Activated CD8-positive, alpha-beta T cell treated with anti-CD3 and anti-CD28 coated beads for 36 hours (primary cell): ENCODE measurements around the gene ARFGEF2. TPM values are rescaled to one million over a fixed set of nuclear protein-coding genes. Genes with fewer than 3 reads are reported as not detected.

ENCODE experiments used
- ATAC-seq: fragments of 200-7000 bp; cut with Tn5 transposase; one replicate; pipeline ENCODE4 v1.10.0; 2021; ENCODE audit warnings: mild to moderate bottlenecking, moderate library complexity
- CTCF ChIA-PET: fragments of 350-600 bp; sonication (Branson Sonifier 250); formaldehyde crosslinking; loops from one replicate; lab custom pipeline; 2021; ENCODE audit warnings: antibody characterized with exemption; lab: Charles Lee
- POLR2A ChIA-PET: fragments of 350-600 bp; sonication (Branson Sonifier 250); formaldehyde crosslinking; loops from one replicate; lab custom pipeline; 2021; ENCODE audit warnings: antibody characterized with exemption; lab: Charles Lee
- DNase-seq: peaks from one replicate; pipeline ENCODE4 v3.0.0-alpha.2; 2020
- H3K27ac Mint-ChIP-seq: one replicate; pipeline ENCODE4 v1.8.0; 2021; ENCODE audit warnings: mild to moderate bottlenecking, mixed read lengths
- H3K27me3 Mint-ChIP-seq: one replicate; pipeline ENCODE4 v1.8.0; 2021; ENCODE audit warnings: mixed read lengths
- H3K36me3 Mint-ChIP-seq: one replicate; pipeline ENCODE4 v1.8.0; 2021; ENCODE audit warnings: low read depth, mixed read lengths
- H3K4me1 Mint-ChIP-seq: one replicate; pipeline ENCODE4 v1.8.0; 2021; ENCODE audit warnings: low read depth, mixed read lengths
- H3K4me3 Mint-ChIP-seq: one replicate; pipeline ENCODE4 v1.8.0; 2021; ENCODE audit warnings: mild to moderate bottlenecking, moderate library complexity, mixed read lengths
- H3K9me3 Mint-ChIP-seq: one replicate; pipeline ENCODE4 v1.8.0; 2021; ENCODE audit warnings: mixed read lengths
- intact Hi-C: fragments of 100-400 bp; cut with micrococcal nuclease; formaldehyde crosslinking; loops from one replicate; pipeline ENCODE4 v1.10.0; 2022
- total RNA-seq, 2 experiments: library from RNA; stranded (reverse); gene quantifications; one replicate each; pipeline ENCODE4 v1.2.3, GENCODE V29; 2021
- TF ChIP-seq, protein P1 (sequence below): fragments of 200-600 bp; IDR thresholded peaks from one replicate; pipeline ENCODE4 v1.8.0; 2022; ENCODE audit warnings: antibody characterized with exemption, mild to moderate bottlenecking

Gene ARFGEF2
- total RNA-seq, 2 experiments from 2014 or later = 20.5 to 22.7 TPM

DNA sequence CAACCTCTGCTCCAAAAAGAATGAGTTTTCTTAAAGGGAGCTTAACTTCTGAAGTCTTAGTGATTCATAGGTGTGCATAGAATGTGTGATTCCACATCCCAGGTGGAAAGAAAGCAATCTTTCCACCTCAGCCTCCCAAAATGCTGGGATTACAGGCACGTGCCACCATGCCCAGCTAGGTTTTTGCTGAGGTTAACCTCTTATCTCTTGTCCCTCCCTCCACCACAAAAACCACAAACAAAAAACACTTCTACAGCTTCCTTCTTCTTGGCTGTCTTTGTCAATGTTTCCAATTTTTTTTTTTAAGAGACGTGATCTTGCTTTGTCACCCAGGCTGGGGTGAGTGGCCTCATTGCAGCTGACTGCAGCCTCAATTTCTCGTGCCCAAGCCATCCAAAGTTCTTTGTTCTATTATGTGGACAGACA lies 116.5 kb downstream of the ARFGEF2 start:
- ATAC-seq (peak; percentile 83), DNase-seq (peak; percentile 44)
- Mint-ChIP-seq H3K27ac (peak overlapping the region; percentile 49), H3K4me3 (no peak overlapping the region), H3K27me3 (no peaks in the 10 kb centered on the region), H3K4me1 (peaks cover 14% of the 10 kb centered on the region), H3K36me3 (peaks cover 11% of the 10 kb centered on the region), H3K9me3 (no peaks in the 10 kb centered on the region)
- TF ChIP-seq, protein P1, sequence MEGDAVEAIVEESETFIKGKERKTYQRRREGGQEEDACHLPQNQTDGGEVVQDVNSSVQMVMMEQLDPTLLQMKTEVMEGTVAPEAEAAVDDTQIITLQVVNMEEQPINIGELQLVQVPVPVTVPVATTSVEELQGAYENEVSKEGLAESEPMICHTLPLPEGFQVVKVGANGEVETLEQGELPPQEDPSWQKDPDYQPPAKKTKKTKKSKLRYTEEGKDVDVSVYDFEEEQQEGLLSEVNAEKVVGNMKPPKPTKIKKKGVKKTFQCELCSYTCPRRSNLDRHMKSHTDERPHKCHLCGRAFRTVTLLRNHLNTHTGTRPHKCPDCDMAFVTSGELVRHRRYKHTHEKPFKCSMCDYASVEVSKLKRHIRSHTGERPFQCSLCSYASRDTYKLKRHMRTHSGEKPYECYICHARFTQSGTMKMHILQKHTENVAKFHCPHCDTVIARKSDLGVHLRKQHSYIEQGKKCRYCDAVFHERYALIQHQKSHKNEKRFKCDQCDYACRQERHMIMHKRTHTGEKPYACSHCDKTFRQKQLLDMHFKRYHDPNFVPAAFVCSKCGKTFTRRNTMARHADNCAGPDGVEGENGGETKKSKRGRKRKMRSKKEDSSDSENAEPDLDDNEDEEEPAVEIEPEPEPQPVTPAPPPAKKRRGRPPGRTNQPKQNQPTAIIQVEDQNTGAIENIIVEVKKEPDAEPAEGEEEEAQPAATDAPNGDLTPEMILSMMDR = no peak
- ChIA-PET POLR2A (interaction anchor here (0.5 to 2.7 kb wide), 7 partner anchors 9 to 105 kb away, joined by 3 to 30 read pairs (median 3); partner anchors contain the start of gene CSE1L), CTCF (interaction anchor here (0.8 to 1.3 kb wide), 4 partner anchors 9 to 180 kb away, joined by 3 to 4 read pairs (median 3); no protein-coding TSS in a partner anchor)
- intact Hi-C loops = no loop called here

DNA sequence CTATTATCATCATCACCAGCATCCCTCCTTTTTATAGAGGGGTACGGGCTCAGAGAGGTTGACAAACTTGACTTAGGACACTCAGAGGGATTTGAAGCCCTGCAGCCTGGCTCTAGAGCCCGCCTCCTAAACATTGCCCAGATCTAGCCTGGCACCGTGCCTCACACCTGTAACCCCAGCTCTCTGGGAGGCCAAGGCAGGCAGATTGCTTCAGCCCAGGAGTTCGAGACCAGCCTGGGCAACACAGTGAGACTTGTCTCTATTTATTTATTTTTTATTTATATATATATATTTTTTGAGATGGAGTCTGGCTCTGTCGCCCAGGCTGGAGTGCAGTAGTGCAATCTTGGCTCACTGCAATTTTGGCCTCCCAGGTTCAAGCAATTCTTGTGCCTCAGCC lies 118.3 kb downstream of the ARFGEF2 start:
- ATAC-seq (no peak), DNase-seq (no peak)
- no peaks in the 10 kb centered on the region for H3K9me3 Mint-ChIP-seq
- TF ChIP-seq, protein P1 = no peak
- H3K36me3 Mint-ChIP-seq = peaks cover 5% of the 10 kb centered on the region
- ChIA-PET CTCF (no interaction called here), POLR2A (no interaction called here)
- intact Hi-C loops = no loop called here
- H3K4me1 Mint-ChIP-seq = peaks cover 16% of the 10 kb centered on the region
- no peak overlapping the region for H3K4me3 Mint-ChIP-seq
- no peaks in the 10 kb centered on the region for H3K27me3 Mint-ChIP-seq
- H3K27ac Mint-ChIP-seq = no peak overlapping the region

DNA sequence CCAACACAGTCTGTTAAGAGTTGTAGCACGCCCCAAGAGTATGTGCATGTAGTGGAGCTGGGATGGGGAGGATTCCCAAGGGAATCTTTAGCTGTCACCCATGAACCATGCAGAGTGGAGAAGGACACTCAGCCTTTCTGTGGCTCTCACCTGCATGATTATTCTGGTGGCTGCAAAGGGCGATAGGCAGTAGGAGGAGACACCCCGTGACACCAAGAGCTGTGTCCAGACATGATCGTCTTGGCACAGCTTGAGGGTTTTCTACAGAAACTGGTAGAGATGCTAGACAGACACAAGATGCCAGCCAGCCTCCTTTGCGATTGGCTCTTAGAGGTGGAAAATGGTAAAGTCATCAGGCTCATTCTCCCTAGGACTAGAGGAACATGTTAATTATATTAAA lies 121.5 kb downstream of the ARFGEF2 start:
- TF ChIP-seq, protein P1 = no peak
- DNase-seq = no peak
- Mint-ChIP-seq H3K4me1 (peaks cover 18% of the 10 kb centered on the region), H3K4me3 (no peak overlapping the region), H3K27ac (no peak overlapping the region), H3K27me3 (no peaks in the 10 kb centered on the region), H3K36me3 (peaks cover 12% of the 10 kb centered on the region), H3K9me3 (no peaks in the 10 kb centered on the region)
- ChIA-PET POLR2A (no interaction called here), CTCF (no interaction called here)
- ATAC-seq = no peak
- intact Hi-C loops = no loop called here

DNA sequence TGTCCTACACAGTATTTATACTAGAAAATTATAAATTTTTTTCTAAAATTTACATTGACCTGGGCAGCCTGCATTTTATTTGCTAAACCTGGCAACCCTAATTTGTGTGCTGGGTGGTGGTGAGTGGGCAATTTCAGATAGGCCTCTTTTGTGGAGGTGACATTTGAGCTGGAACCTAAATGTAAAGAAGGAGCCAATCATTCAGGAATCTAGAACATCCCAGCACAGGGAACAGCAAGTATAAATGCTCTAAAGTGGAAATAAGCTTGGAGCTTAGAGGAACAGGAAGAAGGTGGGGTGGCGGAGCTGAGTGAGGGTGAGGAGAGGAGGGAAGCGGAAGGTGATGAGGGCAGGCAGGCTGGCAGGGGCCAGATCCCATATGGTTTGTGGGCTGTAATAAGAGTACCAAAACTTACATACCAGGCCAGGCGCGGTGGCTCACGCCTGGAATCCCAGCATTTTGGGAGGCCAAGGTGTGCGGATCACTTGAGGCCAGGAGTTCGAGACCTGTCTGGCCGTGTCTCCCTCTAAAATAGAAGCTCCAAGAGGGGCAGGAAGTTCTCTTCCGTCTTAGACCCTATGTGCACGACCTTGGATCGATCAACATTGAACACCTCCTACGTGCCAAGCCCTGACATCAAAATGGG lies 124.1 kb downstream of the ARFGEF2 start:
- Mint-ChIP-seq H3K36me3 (peaks cover 29% of the 10 kb centered on the region), H3K4me1 (peaks cover 26% of the 10 kb centered on the region), H3K27ac (peak overlapping the region; percentile 99), H3K27me3 (no peaks in the 10 kb centered on the region), H3K4me3 (peak overlapping the region; percentile 98), H3K9me3 (no peaks in the 10 kb centered on the region)
- ATAC-seq = peak; percentile 13
- DNase-seq = peak; percentile 47
- ChIA-PET CTCF (interaction anchor here (1.0 to 1.7 kb wide), 5 partner anchors 11 to 425 kb away, joined by 3 to 5 read pairs (median 4); no protein-coding TSS in a partner anchor), POLR2A (interaction anchor here (0.5 to 4.1 kb wide), 29 partner anchors 9 to 1532 kb away, joined by 3 to 35 read pairs (median 4); partner anchors contain the start of gene ZNFX1)
- TF ChIP-seq, protein P1 = no peak
- intact Hi-C loops = no loop called here
